ENCODE results near the gene SLC23A2.
A peak's percentile ranks its signal among the peaks of the same experiment; 100 is the strongest.

SLC23A2 gene

DNA sequence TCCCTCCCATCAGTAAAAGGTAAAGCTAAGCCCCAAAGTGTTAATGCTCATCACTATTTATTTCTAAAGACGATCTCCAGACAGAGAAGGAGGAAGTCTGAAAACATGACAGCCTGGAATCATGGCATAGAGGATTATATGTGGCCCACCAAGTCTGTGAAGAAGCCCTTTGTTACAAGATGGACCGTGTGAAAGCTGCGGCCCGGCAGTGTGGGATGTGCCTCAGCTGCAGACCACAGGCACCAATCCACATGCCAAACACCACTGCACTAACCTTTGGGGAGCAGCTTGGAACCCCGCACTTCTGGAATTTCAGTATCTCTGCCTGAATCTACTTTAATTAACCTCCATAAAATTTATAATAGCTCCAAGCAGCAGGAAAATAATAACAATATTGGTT lies 90.4 kb downstream of the SLC23A2 start:
- FAIRE-seq (no peak), DNase-seq (ENCODE audit: insufficient read length, low spot score) (no peak)

- DNase-seq (ENCODE audit: insufficient read length, low spot score): no peak
- FAIRE-seq: no peak
These were observed 95.7 kb downstream of the SLC23A2 start for GRCh38 chr20:4905613-4906012.

DNA sequence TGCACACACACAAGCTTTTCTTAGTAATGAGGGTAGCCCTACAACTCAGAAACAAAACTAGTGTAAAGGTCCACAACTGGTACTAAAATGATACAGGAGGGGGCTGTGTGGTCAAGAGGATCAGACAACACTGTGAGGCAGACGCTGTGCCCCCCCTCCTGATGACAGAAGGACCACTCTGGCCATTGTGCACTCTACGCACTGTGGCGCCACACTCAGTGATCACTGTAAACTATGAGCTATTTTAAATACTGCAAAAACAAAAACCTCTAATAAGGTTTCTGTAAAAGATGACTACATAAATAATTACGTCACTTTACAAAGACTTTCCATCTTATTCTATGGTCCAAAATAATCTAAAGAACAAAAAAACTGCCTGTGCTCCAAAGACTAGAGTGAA lies 96.1 kb downstream of the SLC23A2 start:
- FAIRE-seq (no peak), DNase-seq (ENCODE audit: insufficient read length, low spot score) (no peak)

DNA sequence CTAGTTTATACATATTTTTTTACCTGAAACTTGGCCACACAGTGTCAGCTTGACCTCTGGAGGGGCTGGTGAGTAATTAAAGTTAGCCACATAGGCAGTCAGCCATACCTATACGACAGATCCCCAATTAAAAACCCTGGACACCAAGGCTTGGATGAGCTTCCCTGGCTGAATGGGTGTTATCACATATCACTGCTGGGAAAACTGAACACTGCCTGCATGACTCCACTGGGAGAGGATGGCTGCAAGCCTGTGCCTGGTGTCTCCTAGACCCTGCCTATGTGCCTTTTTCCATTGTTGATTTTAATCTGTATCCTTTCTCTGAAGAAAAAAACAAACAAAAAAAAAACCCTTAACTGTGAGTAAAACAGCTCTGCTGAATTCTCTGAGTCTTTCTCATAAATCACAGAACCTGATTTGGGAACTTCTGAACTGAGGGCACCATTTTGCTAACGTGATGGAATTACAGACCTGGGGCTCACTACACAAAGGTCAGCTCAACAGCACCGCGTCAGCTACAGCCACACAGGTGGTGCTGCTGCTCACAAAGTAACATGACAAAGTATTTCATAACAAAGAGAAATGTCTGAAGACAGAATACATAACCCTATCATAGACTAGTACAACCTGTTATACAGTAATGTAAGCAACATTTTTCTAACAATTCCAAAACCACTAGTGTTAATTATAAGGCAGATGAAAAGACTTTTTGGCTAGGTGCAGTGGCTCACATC lies 97.0 kb downstream of the SLC23A2 start:
- DNase-seq (ENCODE audit: insufficient read length, low spot score) (no peak), FAIRE-seq (no peak)

- FAIRE-seq: no peak
- DNase-seq (ENCODE audit: insufficient read length, low spot score): no peak
These were observed 98.5 kb downstream of the SLC23A2 start for GRCh38 chr20:4902788-4903187.

- no peak for FAIRE-seq
- no peak for DNase-seq (ENCODE audit: insufficient read length, low spot score)
These were observed 100.1 kb downstream of the SLC23A2 start for GRCh38 chr20:4901031-4901818.

DNA sequence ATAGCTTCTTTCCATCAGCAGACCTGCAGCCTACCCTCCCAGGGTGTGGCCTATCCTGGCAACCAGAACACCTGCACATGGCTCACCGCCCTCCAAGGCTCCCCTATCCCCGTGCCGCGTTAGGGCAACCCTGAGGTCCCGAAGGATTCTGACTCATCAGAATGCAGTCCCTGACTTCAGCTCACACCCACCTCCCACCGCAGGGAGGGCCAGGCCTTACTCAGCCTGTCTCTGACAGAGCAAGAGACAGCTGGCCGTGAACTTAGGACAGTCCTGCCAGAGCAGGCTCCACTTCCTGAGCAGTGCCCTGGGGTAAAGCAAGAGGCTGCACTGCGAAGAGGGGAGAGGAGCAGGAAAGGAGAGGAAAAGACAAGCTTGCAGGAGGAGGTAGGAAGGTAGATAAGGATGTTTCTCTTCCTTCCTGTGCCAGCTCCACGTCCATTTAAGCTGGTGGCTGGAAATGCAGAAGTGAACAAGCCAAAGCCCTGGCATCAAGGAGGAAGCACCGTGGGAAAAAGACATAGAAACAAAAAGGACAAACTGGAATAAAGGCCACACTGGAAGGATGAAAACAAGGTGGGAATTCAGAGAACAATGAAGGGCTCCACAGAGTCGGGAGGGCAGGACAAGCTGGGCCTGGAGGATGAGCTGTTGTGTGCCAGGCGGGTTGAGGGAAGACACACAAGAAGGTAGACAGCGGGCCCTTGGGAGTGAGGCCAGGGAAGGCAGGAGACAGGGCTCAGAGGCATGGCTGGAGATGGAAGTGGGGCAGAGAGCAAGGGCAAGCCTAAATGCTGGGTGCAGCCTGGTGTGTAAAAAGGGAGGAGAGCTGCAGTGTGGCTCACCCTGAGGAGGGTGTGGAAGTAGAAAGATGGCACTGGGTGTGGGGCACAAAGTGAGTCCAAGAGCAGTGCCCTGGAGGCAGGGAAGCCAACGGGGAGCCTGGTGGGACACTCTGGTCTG lies 102.7 kb downstream of the SLC23A2 start:
- FAIRE-seq: no peak
- no peak for DNase-seq (ENCODE audit: insufficient read length, low spot score)

GRCh38 chr20:4897600-4897999 lies 103.7 kb downstream of the SLC23A2 start:
- no peak for FAIRE-seq
- no peak for DNase-seq (ENCODE audit: insufficient read length, low spot score)

GRCh38 chr20:4896971-4897497 lies 104.3 kb downstream of the SLC23A2 start:
- FAIRE-seq: no peak

DNA sequence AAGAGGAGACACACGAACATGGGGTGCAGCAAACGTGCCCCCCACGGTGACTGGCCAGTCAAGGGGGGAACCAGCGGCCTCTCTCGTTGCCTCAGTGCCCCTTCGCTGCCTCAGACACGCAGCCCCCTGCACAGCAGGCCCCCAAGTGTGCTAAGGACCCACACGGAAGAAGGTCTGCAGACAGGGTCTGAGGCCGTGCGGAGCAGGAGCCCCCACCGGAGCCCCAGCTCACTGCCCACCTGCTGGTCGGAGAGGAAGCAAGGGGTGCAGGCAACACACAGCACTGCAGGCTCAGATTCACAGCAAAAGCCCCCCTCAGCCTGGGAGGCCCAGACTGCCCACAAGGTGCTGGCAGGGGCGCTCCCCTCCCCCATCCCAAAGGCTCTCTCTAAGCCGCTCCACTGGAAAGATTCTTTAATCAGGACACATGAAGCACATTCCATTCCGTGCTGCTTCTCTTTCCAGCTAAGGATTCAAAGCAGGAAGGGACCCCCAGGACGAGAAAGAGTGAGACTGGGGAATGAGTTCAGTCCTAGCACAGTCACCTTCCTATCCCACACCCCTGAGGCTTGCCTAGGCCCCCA lies 105.1 kb downstream of the SLC23A2 start:
- no peak for DNase-seq (ENCODE audit: insufficient read length, low spot score)
- no peak for FAIRE-seq

More at GRCh38 chr20:4896971-4897497, 104.3 kb downstream of the SLC23A2 start:
- no peak for DNase-seq (ENCODE audit: insufficient read length, low spot score)

GRCh38 chr20:4894981-4895381 lies 106.3 kb downstream of the SLC23A2 start:
- FAIRE-seq: no peak
- DNase-seq (ENCODE audit: insufficient read length, low spot score): no peak

DNA sequence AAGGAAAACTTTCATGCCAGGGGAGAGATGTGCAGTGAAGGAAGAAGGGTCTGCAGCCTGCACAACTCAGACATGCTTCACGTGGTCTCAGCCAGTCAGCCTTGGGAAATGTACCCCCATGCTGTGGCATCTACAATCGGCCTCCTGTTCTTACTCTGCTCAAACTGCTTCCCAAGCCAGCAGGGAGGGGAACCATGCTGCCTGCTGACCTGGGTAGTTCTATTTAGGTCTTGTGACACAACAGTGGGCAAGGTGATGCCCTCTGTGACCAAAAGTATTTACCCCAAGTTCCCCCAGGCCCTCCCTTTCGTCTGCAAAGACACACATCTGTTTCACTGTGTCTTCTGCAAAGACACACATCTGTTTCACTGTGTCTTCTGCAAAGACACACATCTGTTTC lies 106.9 kb downstream of the SLC23A2 start:
- FAIRE-seq (no peak), DNase-seq (ENCODE audit: insufficient read length, low spot score) (no peak)

GRCh38 chr20:4893709-4894108 lies 107.6 kb downstream of the SLC23A2 start:
- DNase-seq (ENCODE audit: insufficient read length, low spot score) (no peak), FAIRE-seq (no peak)

DNA sequence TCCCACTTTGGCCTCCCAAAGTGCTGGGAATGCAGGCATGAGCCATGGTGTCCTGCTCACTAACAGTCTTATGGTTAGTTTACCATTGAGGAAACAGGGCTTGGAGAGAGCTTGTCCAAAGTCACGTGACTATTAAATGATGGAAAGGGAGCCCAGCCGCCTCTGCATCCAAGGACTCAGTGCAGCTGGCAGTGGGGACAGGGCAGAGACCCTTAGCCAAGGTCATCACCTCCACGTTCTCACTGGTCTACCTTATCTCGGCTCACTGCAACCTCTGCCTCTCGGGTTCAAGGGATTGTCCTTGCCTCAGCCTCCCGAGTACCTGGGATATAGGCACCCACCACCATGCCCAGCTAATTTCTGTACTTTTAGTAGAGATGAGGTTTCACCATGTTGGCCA lies 109.3 kb downstream of the SLC23A2 start:
- no peak for DNase-seq (ENCODE audit: insufficient read length, low spot score)
- no peak for FAIRE-seq

GRCh38 chr20:4891190-4891763 lies 110.0 kb downstream of the SLC23A2 start:
- no peak for DNase-seq (ENCODE audit: insufficient read length, low spot score)
- no peak for FAIRE-seq

GRCh38 chr20:4889446-4889845 lies 111.9 kb downstream of the SLC23A2 start:
- no peak for DNase-seq (ENCODE audit: insufficient read length, low spot score)
- no peak for FAIRE-seq

- no peak for FAIRE-seq
- no peak for DNase-seq (ENCODE audit: insufficient read length, low spot score)
These were observed 113.7 kb downstream of the SLC23A2 start for GRCh38 chr20:4887586-4887985.

- no peak for FAIRE-seq
- no peak for DNase-seq (ENCODE audit: insufficient read length, low spot score)
These were observed 114.4 kb downstream of the SLC23A2 start for GRCh38 chr20:4886771-4887527.

DNA sequence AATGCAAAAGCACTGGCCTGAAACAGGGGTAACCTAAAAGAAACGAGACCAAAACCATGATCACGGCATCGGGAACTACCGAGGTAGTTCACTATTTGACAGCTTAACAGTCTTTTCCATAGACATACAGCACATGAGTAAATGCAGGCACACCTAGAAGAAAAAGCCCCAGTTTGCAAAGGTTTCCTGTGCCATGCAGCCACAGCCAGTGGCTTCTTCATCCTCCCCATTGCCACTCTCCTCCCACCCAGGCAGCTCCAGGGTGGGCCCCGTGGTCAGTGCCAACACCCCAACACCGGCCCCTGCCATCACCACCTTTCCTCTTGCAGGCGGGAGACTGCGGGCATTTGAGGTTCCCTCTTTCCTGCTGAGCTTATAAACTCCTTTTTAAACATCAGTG lies 115.4 kb downstream of the SLC23A2 start:
- FAIRE-seq (peak; percentile 26), DNase-seq (ENCODE audit: insufficient read length, low spot score) (no peak)
